GM13977 (cell line): ENCODE results near the gene PSMD10.

ENCODE experiments used
- DNase-seq: peaks from one replicate; pipeline ENCODE4 v3.0.0; 2012; ENCODE audit warnings: low spot score
- in situ Hi-C: fragments of 300-500 bp; cut with MboI; formaldehyde crosslinking; loops from one replicate; pipeline ENCODE4 v1.12.0; 2022; ENCODE audit warnings: low sequenced_read_pairs, low pct_unique_long_range_greater_than_20kb, mixed read lengths, inconsistent platforms; ENCODE audit not compliant: unreplicated experiment
- TF ChIP-seq, protein P1 (sequence below): IDR thresholded peaks from 2 replicates; pipeline ENCODE4 v1.5.1; 2012; ENCODE audit warnings: mild to moderate bottlenecking, control low read depth; ENCODE audit not compliant: insufficient read depth; ENCODE audit errors: extremely low read depth, missing control alignments

Gene PSMD10

DNA sequence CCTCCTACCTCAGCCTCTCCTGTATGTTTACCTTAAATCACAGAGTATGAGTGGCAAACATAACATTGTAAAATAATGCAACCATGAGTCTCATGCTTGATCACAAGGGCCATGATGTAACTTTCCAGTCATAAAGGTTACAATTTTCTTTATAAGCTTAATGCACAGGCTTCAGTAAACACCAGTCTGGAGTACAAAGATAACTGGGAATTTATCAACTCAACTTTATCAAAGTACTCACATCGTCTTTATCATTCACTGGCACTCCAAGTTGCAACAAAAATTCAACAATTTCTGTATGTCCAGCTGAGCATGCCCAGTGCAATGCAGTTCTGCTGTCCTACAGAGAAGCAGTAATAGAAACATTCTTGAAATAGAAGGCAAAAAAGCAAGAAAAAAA lies 2.8 kb downstream of the PSMD10 start:
- in situ Hi-C loops = no loop called here
- no peak for DNase-seq
- TF ChIP-seq, protein P1, sequence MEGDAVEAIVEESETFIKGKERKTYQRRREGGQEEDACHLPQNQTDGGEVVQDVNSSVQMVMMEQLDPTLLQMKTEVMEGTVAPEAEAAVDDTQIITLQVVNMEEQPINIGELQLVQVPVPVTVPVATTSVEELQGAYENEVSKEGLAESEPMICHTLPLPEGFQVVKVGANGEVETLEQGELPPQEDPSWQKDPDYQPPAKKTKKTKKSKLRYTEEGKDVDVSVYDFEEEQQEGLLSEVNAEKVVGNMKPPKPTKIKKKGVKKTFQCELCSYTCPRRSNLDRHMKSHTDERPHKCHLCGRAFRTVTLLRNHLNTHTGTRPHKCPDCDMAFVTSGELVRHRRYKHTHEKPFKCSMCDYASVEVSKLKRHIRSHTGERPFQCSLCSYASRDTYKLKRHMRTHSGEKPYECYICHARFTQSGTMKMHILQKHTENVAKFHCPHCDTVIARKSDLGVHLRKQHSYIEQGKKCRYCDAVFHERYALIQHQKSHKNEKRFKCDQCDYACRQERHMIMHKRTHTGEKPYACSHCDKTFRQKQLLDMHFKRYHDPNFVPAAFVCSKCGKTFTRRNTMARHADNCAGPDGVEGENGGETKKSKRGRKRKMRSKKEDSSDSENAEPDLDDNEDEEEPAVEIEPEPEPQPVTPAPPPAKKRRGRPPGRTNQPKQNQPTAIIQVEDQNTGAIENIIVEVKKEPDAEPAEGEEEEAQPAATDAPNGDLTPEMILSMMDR = no peak

DNA sequence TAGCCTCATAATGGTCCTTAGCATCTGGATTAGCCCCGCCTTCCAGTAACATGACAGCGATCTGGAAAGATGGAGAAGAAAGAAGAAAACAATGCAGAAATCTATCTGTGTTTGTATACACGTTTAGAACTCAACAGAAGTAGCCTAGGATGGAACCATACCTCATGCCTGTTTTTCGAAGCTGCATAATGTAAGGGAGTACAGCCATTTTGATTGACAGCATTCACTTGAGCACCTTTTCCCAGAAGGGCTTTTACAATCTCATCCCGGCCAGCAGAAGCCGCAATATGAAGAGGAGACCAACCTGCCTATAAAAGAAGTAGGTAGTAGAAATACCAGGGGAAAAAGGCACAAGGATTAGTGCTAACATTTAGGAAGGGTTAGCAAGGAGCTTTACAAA lies 3.5 kb downstream of the PSMD10 start:
- TF ChIP-seq, protein P1 = no peak
- in situ Hi-C loops = no loop called here
- no peak for DNase-seq

DNA sequence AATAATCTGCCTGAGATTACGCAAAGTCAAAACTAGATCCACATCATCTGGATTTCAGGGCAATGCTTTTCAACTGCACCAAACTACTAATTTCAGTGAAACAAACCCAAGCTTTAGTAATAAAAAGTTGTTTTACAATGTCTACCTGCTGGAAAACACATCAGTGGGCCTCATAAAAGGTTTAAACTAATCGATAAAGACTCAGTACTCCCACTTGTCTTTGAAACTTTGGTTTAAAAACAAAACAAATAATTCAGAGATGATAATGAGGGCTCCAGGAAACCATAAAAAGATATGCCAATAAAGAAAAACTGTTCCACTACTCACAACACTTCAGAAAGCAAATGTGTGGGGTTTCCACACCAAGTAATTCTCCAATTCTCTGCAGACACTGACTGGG lies 10.2 kb downstream of the PSMD10 start:
- TF ChIP-seq, protein P1 = no peak
- in situ Hi-C loops = no loop called here
- DNase-seq = no peak

DNA sequence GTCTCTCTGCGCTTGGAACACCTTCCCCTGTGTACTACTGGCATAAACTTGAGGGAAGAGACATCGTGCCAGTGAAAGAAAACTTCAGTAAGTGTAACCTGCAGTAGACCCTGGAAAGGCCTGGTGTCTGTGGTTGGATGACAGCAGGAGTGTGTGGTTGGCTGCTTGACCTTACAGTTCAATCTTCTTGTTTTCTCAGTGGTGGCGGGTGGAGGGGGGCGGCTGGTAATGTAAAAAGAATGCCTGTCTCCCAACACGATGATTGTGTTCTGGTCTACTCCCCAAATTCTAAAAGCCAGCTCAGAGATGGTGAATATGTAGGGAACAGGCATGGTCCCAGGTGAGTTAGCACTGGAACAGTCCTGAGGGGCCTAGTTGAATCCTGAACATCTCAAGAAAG lies 18.6 kb downstream of the PSMD10 start:
- in situ Hi-C loops = no loop called here
- TF ChIP-seq, protein P1 = no peak
- no peak for DNase-seq

DNA sequence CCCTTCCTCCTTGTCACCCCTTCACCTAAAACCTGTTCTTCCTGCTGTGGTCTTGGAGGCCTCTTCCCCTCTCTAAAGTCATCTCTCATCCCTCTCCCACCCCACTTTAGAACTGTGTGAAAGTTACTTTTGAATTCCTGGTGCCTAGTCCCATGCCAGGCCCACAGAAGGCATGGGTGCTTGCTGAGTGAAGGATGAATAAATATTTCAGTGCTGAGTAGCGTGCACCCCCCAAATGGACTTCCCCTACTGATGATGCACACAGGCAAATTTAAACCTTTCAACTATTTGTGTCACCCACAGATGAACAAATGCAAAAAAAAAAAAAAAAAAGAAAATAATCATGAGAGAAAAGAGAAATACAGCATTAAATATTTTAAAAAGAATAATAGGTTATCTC lies 19.8 kb downstream of the PSMD10 start:
- TF ChIP-seq, protein P1 = no peak
- DNase-seq = no peak
- in situ Hi-C loops = no loop called here

DNA sequence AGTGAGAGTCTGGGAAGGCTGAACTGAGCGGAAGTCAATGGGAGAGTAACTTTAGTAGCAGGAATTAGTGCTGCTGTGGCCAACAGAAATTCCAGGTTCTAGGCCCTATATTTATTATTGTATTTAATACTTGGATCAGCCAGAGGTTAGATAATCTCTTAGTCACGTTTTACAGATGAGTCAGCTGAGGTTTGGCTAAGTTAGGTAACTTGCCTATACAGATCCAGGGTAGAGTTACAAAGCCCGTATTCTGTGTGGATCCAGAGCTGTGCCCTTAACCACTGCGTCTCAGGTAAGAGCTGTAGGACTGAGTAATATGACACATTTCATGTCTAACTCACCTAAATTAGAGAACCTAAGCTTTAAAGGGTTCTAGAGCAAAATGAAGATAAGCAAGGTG lies 20.5 kb downstream of the PSMD10 start:
- TF ChIP-seq, protein P1 = no peak
- no peak for DNase-seq
- in situ Hi-C loops = no loop called here

DNA sequence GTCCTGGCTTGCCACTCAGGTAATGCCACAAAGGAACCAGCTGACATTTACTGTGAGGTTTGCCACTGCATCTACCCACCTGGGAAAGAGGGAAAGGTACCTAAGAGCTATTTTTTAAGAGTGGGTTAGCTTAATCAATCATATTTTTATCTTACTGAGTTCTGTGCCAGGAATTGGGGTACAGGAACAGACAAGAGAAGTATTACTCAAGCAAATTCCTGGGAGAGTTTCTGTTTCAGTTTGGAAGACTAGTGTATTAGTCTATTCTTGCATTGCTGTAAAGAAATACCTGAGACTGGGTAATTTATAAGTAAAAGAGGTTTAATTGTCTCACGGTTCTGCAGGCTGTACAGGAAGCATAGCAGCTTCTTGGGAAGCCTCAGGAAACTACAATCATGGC lies 23.2 kb downstream of the PSMD10 start:
- in situ Hi-C loops = no loop called here
- TF ChIP-seq, protein P1 = no peak
- no peak for DNase-seq
